Fibroblast of lung (primary cell): ENCODE measurements around the gene IBA57. TPM values are rescaled to one million over a fixed set of nuclear protein-coding genes. Genes with fewer than 3 reads are reported as not detected.

Experiments
- DNase-seq, 2 donors: peaks; one replicate each; pipeline versions ENCODE4 v3.0.0 to v3.0.0-alpha.2; 2010; ENCODE audit warnings: low read depth in 2 of 2
- H2AFZ ChIP-seq: 2 replicates; pipeline ENCODE4 v1.5.1; 2012; ENCODE audit warnings: low read length, control low read depth, inconsistent platforms
- H3K27ac ChIP-seq: 2 replicates; pipeline ENCODE4 v1.5.1; 2011; ENCODE audit warnings: low read length, control low read depth; ENCODE audit not compliant: insufficient read depth
- H3K27me3 ChIP-seq: 2 replicates; pipeline ENCODE4 v1.5.1; 2011; ENCODE audit warnings: mild to moderate bottlenecking, low read length; ENCODE audit not compliant: control insufficient read depth, insufficient read depth
- H3K36me3 ChIP-seq: 2 replicates; pipeline ENCODE4 v1.5.1; 2011; ENCODE audit warnings: low read length; ENCODE audit not compliant: control insufficient read depth, insufficient read depth
- H3K4me1 ChIP-seq: 2 replicates; pipeline ENCODE4 v1.5.1; 2011; ENCODE audit warnings: low read length; ENCODE audit not compliant: control insufficient read depth, insufficient read depth; ENCODE audit errors: extremely low read depth
- H3K4me2 ChIP-seq: 2 replicates; pipeline ENCODE4 v1.5.1; 2011; ENCODE audit warnings: low read length, control low read depth; ENCODE audit not compliant: insufficient read depth; ENCODE audit errors: extremely low read depth
- H3K4me3 ChIP-seq, 4 experiments: fragments of 200-600 bp in 1 of 4; sonication (generic) in 1 of 4; replicated peaks in 1 of 4; 2 replicates each; pipeline ENCODE4 v1.5.1; 2011 to 2016; ENCODE audit warnings: low read length in 4 of 4, low read depth in 3 of 4, mild to moderate bottlenecking in 3 of 4, control low read depth in 2 of 4, inconsistent platforms in 1 of 4, mixed read lengths in 1 of 4; ENCODE audit not compliant: insufficient read depth in 1 of 4; ENCODE audit errors: control extremely low read depth in 1 of 4
- H3K79me2 ChIP-seq: 2 replicates; pipeline ENCODE4 v1.5.1; 2012; ENCODE audit warnings: mild to moderate bottlenecking, low read length, inconsistent platforms; ENCODE audit not compliant: control insufficient read depth, insufficient read depth
- H3K9ac ChIP-seq: 2 replicates; pipeline ENCODE4 v1.5.1; 2011; ENCODE audit warnings: mild to moderate bottlenecking, low read length, control low read depth; ENCODE audit not compliant: insufficient read depth
- H3K9me3 ChIP-seq: 2 replicates; pipeline ENCODE4 v1.5.1; 2012; ENCODE audit warnings: low read depth, low read length; ENCODE audit not compliant: control insufficient read depth, insufficient read depth
- H4K20me1 ChIP-seq: 2 replicates; pipeline ENCODE4 v1.5.1; 2011; ENCODE audit warnings: low read length; ENCODE audit not compliant: control insufficient read depth, insufficient read depth; ENCODE audit errors: extremely low read depth
- EZH2 ChIP-seq: IDR thresholded peaks from 2 replicates; pipeline ENCODE4 v1.5.1; 2012; ENCODE audit warnings: low read length, control low read depth, mild to moderate bottlenecking; ENCODE audit errors: missing control alignments
- polyA plus RNA-seq, 2 donors: library from polyadenylated mRNA; depleted of rRNA in 1 of 2; stranded (reverse) in 1 of 2; unstranded in 1 of 2; fragments of >200 nt; gene quantifications; 2 replicates each; pipeline ENCODE4 v1.2.1, GENCODE V29; 2011 to 2012; ENCODE audit warnings: missing spikeins in 1 of 2
- total RNA-seq: library from RNA; depleted of rRNA; stranded (reverse); fragments of >200 nt; gene quantifications from 2 replicates; pipeline ENCODE4 v1.2.1, GENCODE V29; 2014
- TF ChIP-seq, protein P1 (sequence below), 2 donors: IDR thresholded peaks in 1 of 2; conservative IDR thresholded peaks in 1 of 2; 1 replicate in 1 of 2; 2 replicates in 1 of 2; pipeline ENCODE4 v1.5.1; 2011 to 2012; ENCODE audit warnings: low read length in 2 of 2, control low read depth in 1 of 2, inconsistent platforms in 1 of 2, low read depth in 1 of 2, mild to moderate bottlenecking in 1 of 2

Gene IBA57
- total and polyA plus RNA-seq, 2 donors (not counting 1 experiment from before 2014, with no cell fraction given): 1.4 to 3.8 TPM

DNA sequence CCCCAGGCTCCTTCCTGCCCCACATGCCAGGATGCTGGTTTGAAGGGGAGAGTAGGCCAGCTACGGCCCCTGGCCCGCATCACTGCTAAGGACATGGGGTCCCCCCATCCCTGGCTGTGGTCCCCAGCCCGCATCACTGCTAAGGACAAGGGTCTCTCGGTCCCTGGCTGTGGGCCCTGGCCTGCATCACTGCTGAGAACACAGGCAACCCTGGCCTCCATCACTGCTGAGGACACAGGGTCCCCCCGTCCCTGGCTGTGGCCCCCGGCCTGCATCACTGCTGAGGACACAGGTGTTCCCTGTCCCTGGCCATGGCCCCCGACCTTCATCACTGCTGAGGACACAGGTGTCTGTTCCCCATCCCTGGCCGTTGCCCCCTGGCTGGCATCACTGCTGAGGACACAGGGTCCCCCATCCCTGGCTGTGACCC lies 41.8 kb downstream of the IBA57 start:
- H3K9ac ChIP-seq: no peak overlapping the region
- H3K79me2 ChIP-seq: no peaks in the 10 kb centered on the region
- H3K9me3 ChIP-seq: no peaks in the 10 kb centered on the region
- no peaks in the 10 kb centered on the region for H3K36me3 ChIP-seq
- no peak for TF ChIP-seq EZH2
- TF ChIP-seq, protein P1, sequence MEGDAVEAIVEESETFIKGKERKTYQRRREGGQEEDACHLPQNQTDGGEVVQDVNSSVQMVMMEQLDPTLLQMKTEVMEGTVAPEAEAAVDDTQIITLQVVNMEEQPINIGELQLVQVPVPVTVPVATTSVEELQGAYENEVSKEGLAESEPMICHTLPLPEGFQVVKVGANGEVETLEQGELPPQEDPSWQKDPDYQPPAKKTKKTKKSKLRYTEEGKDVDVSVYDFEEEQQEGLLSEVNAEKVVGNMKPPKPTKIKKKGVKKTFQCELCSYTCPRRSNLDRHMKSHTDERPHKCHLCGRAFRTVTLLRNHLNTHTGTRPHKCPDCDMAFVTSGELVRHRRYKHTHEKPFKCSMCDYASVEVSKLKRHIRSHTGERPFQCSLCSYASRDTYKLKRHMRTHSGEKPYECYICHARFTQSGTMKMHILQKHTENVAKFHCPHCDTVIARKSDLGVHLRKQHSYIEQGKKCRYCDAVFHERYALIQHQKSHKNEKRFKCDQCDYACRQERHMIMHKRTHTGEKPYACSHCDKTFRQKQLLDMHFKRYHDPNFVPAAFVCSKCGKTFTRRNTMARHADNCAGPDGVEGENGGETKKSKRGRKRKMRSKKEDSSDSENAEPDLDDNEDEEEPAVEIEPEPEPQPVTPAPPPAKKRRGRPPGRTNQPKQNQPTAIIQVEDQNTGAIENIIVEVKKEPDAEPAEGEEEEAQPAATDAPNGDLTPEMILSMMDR (conservative IDR thresholded peaks at IDR 0.05 in 1 of 2, IDR thresholded peaks at IDR 0.05 in 1 of 2; ENCODE audit: low read depth in 1 of 2, low read length in 2 of 2): no peak
- no peak overlapping the region for H3K4me3 ChIP-seq
- H2AFZ ChIP-seq: no peak overlapping the region
- no peaks in the 10 kb centered on the region for H3K27me3 ChIP-seq
- no peak overlapping the region for H3K4me2 ChIP-seq
- H4K20me1 ChIP-seq: no peaks in the 10 kb centered on the region
- H3K4me1 ChIP-seq: no peaks in the 10 kb centered on the region
- DNase-seq: no peak
- no peak overlapping the region for H3K27ac ChIP-seq

DNA sequence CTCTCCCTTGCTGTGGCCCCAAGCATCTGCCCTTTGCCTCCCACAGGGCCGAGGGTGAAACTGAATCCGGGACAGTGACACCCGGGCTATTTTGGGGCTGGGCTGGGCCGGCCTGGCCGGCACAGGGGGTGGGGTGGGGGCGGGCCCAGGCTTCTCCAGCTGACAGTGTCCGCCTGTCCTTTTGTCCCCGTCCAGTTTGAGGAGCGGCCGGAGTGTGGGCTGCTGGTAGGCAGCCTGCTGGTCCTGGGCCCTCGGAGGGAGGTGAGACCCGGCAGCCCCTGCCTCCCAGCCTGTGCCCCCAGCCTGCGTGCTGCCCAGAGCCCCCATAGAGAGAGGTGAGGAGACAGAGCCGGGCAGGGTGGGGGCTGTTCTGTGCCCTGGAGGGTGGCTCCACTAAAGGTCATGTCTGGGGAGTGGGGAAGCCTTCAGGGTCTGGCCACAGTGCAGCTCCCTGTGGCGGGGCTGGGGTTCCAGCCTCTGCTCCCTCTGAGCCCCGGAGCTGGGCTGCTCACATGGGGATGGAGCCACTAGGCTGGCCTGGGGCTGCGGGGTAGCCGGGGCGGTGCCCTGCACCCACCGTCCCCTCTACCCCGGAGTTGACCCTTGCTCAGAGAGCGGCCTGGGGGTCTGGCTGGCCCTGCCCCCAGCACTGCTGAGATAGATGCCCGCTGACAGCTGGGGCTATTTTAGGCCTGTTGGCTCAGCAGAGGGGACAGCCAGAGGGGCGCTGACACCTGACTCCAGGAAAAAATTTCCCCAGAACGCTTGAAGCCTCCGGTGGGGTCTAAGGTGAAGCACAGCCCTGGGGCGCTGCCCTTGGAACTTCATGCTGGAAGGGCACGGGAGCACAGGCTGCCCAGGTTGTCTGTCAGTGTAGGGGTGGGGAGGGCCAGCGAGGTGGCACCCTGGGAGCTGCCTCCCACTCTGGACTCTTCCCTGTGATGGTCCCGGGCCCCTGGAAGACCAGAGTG lies 42.5 kb downstream of the IBA57 start, which contains the start of gene OBSCN:
Gene OBSCN, plus strand, starts transcription at position 194 of the 971 bp plus-strand sequence. CDS start 3,740 bp downstream, outside the sequence.
- Histone ChIP-seq H3K4me2 (no peak within 1 kb of the TSS), H3K79me2 (no peaks in the 10 kb centered on the region), H3K9me3 (no peaks in the 10 kb centered on the region), H4K20me1 (no peaks in the 10 kb centered on the region), H3K36me3 (no peaks in the 10 kb centered on the region), H3K27ac (no peak within 1 kb of the TSS), H3K4me3 (no peak within 1 kb of the TSS), H3K4me1 (no peaks in the 10 kb centered on the region), H3K27me3 (no peaks in the 10 kb centered on the region), H3K9ac (no peak within 1 kb of the TSS), H2AFZ (no peak within 1 kb of the TSS)
- no peak for DNase-seq
- TF ChIP-seq, protein P1 (conservative IDR thresholded peaks at IDR 0.05 in 1 of 2, IDR thresholded peaks at IDR 0.05 in 1 of 2; ENCODE audit: low read depth in 1 of 2, low read length in 2 of 2): no peak
- TF ChIP-seq EZH2: no peak

DNA sequence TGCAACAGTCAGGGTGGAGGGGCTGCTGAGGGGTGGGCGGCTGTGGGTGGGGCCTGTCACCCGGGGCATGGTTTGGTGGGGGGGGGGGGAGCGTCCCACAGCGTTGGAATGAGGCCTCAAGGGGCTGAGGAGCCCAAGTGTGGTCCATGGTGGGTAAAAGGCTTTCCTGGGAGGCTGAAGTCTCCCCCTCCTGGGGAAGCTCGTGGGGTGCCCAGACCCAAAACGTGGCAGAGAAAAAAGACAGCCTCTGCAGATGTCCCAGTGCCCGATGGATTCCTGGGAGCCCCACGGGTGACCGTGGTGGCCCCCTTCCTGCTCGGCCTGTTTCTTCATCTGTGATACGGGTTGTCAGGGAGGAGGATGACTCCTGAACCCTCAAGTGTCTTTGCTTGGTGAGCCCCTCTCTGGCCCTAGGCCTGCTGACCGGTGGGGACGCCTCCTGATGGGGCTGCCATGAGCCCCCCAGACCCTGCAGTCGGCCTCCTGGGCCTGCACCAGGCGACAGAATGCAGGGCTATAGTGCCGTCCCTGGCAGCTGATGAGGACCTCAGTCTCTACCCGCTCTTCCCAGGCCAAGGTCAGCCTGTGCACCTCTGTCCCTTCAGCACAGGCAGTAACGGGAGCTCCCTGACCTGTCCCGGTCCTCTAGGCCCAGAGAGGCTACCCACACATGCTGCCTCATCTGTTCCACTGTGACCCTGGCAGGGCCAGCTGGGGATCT lies 43.4 kb downstream of the IBA57 start:
- Histone ChIP-seq H3K9ac (no peak overlapping the region), H3K79me2 (no peaks in the 10 kb centered on the region), H3K4me2 (no peak overlapping the region), H3K27me3 (no peaks in the 10 kb centered on the region), H3K36me3 (no peaks in the 10 kb centered on the region), H3K27ac (no peak overlapping the region), H3K4me3 (no peak overlapping the region), H3K4me1 (no peaks in the 10 kb centered on the region), H2AFZ (no peak overlapping the region), H3K9me3 (no peaks in the 10 kb centered on the region), H4K20me1 (no peaks in the 10 kb centered on the region)
- TF ChIP-seq EZH2: no peak
- TF ChIP-seq, protein P1 (conservative IDR thresholded peaks at IDR 0.05 in 1 of 2, IDR thresholded peaks at IDR 0.05 in 1 of 2; ENCODE audit: low read depth in 1 of 2, low read length in 2 of 2): no peak
- no peak for DNase-seq
